Body of pancreas (tissue), 4 donors: ENCODE results near the gene TMCO1.

Experiments
- CTCF ChIP-seq, 7 experiments: fragments of 450-650 bp in 4 of 7; fragments of 200-600 bp in 3 of 7; sonication (generic) in 3 of 7; IDR thresholded peaks; one replicate each; pipeline ENCODE4 v1.5.1; 2016 to 2019; ENCODE audit warnings: antibody characterized with exemption in 7 of 7
- POLR2A ChIP-seq, 3 donors: fragments of 450-650 bp; IDR thresholded peaks; one replicate each; pipeline ENCODE4 v1.6.1; 2016; ENCODE audit warnings: antibody characterized with exemption in 3 of 3, mild to moderate bottlenecking in 2 of 3

GRCh38 chr1:165753934-165754333 is 14.7 kb downstream of the TMCO1 start:
- TF ChIP-seq POLR2A (IDR thresholded peaks at IDR 0.05): no peak
- no peak for TF ChIP-seq CTCF (IDR thresholded peaks at IDR 0.05)
